MCF 10A (cell line): ENCODE results near the gene PRUNE2. TPM values are rescaled to one million over a fixed set of nuclear protein-coding genes. Genes with fewer than 3 reads are reported as not detected.
"Not testable (repeated sequence)": the region's sequence is repeated elsewhere in the genome, so short reads cannot be mapped to it uniquely, and the experiment has no call there.

Source experiments
- BruUV-seq: library from RNA; stranded (reverse); fragments of 400-500 nt; replicated peaks from 2 replicates; lab custom pipeline; 2021; lab: Mats Ljungman, UMichigan
- CTCF ChIA-PET: fragments of 300-600 bp; sonication (Branson Sonifier 250); formaldehyde crosslinking; extraction: SDS; loops from one replicate; lab custom pipeline; 2021; ENCODE audit warnings: antibody characterized with exemption, inconsistent platforms; lab: Yijun Ruan, JAX
- POLR2A ChIA-PET: fragments of 300-600, 350-650 bp; sonication (Branson Sonifier 250); formaldehyde crosslinking; extraction: SDS; loops from one replicate; lab custom pipeline; 2020; ENCODE audit warnings: antibody characterized with exemption, inconsistent platforms; lab: Yijun Ruan, JAX
- DNase-seq: peaks from one replicate; pipeline ENCODE4 v3.0.0-alpha.2; 2018; ENCODE audit not compliant: unreplicated experiment
- H3K27ac Mint-ChIP-seq: one replicate; pipeline ENCODE4 v1.8.0; 2022; ENCODE audit warnings: mild to moderate bottlenecking, low read depth, mixed read lengths; ENCODE audit not compliant: unreplicated experiment
- H3K27me3 Mint-ChIP-seq: one replicate; pipeline ENCODE4 v1.8.0; 2022; ENCODE audit warnings: mixed read lengths; ENCODE audit not compliant: insufficient read depth, unreplicated experiment
- H3K36me3 Mint-ChIP-seq: one replicate; pipeline ENCODE4 v1.8.0; 2022; ENCODE audit warnings: mild to moderate bottlenecking, moderate library complexity, mixed read lengths; ENCODE audit not compliant: insufficient read depth, unreplicated experiment
- H3K4me1 Mint-ChIP-seq: one replicate; pipeline ENCODE4 v1.8.0; 2022; ENCODE audit warnings: mixed read lengths; ENCODE audit not compliant: insufficient read depth, unreplicated experiment
- H3K4me3 Mint-ChIP-seq: one replicate; pipeline ENCODE4 v1.8.0; 2022; ENCODE audit warnings: mild to moderate bottlenecking, moderate library complexity, mixed read lengths; ENCODE audit not compliant: unreplicated experiment
- H3K9me3 Mint-ChIP-seq: one replicate; pipeline ENCODE4 v1.8.0; 2022; ENCODE audit warnings: mixed read lengths; ENCODE audit not compliant: unreplicated experiment
- intact Hi-C: fragments of 100-400 bp; cut with micrococcal nuclease; formaldehyde crosslinking; loops from 2 replicates; pipeline ENCODE4 v1.14.1; 2022
- total RNA-seq: library from RNA; stranded (reverse); gene quantifications from 2 replicates; pipeline ENCODE4 v1.2.3, GENCODE V29; 2022
- TF ChIP-seq, protein P1 (sequence below): fragments of 200-600 bp; IDR thresholded peaks from one replicate; pipeline ENCODE4 v1.8.0; 2022; ENCODE audit warnings: antibody characterized with exemption, mild to moderate bottlenecking; ENCODE audit not compliant: unreplicated experiment

PRUNE2 gene
- total RNA-seq, 1 experiment from 2014 or later, result 0.63 TPM

DNA sequence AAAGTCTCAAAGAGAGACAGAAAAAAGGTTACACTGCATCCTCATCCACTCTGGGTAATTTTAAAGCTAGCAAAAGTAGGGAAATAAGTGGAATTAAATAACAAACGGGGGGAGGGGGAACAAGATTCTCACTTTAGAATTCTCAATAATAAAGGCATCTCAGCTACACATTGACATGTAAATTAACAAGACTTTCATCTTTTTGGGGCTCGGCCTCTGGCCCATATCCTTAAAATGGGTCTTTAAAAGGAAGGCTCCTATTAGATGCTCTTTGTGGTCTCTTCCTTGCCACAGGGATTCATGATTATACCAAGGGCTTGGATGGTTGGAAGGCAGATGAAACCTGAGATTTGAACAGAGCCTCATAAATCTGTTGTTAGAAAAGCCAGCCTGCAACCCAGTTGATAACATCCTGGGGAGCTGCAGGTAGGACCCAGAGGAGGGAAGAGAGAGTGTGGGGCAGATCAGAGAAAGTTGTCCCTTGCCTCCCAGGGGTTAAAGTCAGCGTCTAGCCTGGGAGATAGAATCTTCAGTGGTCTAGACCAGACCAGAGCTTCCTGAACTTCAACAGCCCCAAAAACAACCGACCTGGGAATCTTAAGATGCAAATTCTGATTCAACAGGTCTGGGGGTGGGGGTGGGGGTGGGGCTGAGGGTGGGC lies 311.0 kb downstream of the PRUNE2 start:
- Mint-ChIP-seq H3K27ac (no peak overlapping the region), H3K27me3 (no peaks in the 10 kb centered on the region), H3K9me3 (no peaks in the 10 kb centered on the region), H3K36me3 (no peaks in the 10 kb centered on the region), H3K4me1 (no peaks in the 10 kb centered on the region), H3K4me3 (no peak overlapping the region)
- CTCF ChIA-PET, result interaction anchor here (0.6 kb wide), 1 partner anchor 46 kb away, joined by 3 read pairs; no protein-coding TSS in a partner anchor
- TF ChIP-seq, protein P1, sequence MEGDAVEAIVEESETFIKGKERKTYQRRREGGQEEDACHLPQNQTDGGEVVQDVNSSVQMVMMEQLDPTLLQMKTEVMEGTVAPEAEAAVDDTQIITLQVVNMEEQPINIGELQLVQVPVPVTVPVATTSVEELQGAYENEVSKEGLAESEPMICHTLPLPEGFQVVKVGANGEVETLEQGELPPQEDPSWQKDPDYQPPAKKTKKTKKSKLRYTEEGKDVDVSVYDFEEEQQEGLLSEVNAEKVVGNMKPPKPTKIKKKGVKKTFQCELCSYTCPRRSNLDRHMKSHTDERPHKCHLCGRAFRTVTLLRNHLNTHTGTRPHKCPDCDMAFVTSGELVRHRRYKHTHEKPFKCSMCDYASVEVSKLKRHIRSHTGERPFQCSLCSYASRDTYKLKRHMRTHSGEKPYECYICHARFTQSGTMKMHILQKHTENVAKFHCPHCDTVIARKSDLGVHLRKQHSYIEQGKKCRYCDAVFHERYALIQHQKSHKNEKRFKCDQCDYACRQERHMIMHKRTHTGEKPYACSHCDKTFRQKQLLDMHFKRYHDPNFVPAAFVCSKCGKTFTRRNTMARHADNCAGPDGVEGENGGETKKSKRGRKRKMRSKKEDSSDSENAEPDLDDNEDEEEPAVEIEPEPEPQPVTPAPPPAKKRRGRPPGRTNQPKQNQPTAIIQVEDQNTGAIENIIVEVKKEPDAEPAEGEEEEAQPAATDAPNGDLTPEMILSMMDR, result no peak
- POLR2A ChIA-PET, result interaction anchor here (1.2 kb wide), 1 partner anchor 9 kb away, joined by 3 read pairs; no protein-coding TSS in a partner anchor
- DNase-seq, result no peak
- BruUV-seq, result no TSS peak
- intact Hi-C loops, result no loop called here

DNA sequence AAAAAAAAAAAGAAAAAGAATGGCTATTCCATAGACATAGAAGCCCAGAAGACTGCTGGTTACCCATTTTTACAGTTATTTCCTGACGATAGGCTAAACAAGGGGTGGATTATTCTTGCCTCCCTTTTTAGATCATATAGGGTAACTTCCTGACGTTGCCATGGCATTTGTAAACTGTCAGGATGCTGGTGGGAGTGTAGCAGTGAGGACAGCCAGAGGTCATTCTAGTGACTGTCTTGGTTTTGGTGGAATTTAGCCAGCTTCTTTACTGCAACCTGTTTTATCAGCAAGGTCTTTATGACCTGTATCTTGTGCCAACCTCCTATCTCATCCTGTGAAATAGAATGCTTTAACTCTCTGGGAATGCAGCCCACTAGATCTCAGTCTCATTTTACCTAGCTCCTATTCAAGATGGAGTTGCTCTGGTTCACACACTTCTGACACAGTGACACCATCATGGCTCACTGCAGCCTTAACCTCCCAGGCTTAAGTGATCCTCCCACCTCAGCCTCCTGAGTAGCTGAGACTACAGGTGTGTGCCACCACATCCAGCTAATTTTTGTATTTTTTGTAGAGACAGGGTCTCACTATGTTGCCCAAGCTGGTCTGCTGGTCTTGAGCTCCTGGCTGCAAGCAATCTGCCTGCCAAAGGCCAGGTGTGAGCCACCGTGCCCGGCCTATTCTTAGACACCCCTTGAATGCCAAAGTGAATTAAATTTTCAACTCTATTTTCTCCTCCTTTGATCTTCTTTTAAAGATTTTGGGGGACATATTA lies 311.8 kb downstream of the PRUNE2 start:
- intact Hi-C loops, DNase-seq, H3K9me3 Mint-ChIP-seq, BruUV-seq, H3K27me3 Mint-ChIP-seq, H3K4me1 Mint-ChIP-seq, H3K36me3 Mint-ChIP-seq, H3K27ac Mint-ChIP-seq, H3K4me3 Mint-ChIP-seq: not testable (repeated sequence)
- ChIA-PET CTCF (interaction anchor here (0.6 kb wide), 1 partner anchor 46 kb away, joined by 3 read pairs; no protein-coding TSS in a partner anchor), POLR2A (interaction anchor here (1.2 kb wide), 1 partner anchor 9 kb away, joined by 3 read pairs; no protein-coding TSS in a partner anchor)

DNA sequence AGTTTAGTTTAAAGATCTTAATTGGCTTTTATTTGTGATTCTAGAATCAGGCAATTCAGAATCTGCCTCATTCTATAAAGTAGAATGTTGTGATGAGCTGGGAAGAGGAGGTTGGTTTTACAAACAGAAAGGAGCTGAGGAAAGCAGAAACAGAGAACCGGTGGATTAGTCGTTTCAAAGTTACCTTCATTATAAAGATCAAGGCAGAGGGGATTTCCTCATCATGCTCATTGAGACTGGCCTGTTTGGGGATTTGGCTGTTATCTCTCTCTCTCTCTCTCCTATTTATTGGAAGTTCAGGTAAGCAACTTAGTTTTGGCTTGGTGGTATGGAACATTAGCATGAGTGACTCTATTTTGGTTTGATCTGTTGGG lies 313.0 kb downstream of the PRUNE2 start:
- BruUV-seq, result no TSS peak
- Mint-ChIP-seq H3K27me3 (no peaks in the 10 kb centered on the region), H3K27ac (no peak overlapping the region), H3K36me3 (no peaks in the 10 kb centered on the region), H3K9me3 (no peaks in the 10 kb centered on the region), H3K4me3 (no peak overlapping the region), H3K4me1 (no peaks in the 10 kb centered on the region)
- ChIA-PET CTCF (interaction anchor here (0.6 to 1.4 kb wide), 2 partner anchors 66 to 170 kb away, joined by 3 to 4 read pairs; no protein-coding TSS in a partner anchor), POLR2A (no interaction called here)
- DNase-seq, result no peak
- intact Hi-C loops, result no loop called here
- TF ChIP-seq, protein P1, result no peak

DNA sequence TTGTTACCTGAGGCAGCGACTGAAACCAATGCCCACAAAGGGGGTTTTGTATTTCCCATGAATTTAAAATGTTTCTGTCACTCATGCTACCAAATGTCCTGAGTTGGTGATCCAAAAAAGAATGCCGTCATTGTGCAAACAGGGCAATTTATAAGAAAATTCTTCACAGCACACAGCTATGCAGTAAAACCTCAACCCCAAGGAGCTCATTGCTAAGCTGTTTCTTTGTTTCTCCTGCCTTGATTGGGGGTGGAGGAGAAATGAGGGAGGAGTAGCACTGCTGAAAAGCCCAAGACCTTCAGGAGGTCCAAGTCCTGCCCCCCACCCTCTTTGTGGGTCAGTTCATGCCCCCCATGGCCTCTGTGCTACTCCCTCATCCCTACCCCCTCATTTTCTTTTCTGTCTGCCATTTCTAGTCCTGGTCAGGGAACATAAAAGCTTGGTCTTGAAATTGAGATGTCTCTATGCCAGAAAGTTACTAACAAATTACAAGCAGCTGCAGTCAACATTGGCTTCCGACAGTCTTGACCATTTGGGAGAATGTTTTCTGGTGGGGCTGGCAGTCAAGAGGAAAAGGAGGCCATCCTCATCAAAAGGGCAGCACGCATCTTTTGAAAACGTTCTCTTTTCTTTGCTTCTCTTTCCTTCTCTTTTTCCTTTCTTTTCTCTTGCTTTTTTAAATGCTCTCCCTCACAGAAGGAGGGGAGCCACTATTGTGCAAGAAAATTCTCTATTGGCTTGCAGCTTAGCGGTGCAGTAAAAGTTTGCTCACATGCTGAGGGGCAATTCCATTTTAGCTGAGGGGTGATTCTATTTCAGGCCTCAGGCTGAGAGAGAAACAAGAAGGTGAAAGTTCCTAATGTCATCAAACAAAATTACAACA lies 313.6 kb downstream of the PRUNE2 start:
- TF ChIP-seq, protein P1, result no peak
- Mint-ChIP-seq H3K4me3 (no peak overlapping the region), H3K27ac (no peak overlapping the region), H3K27me3 (no peaks in the 10 kb centered on the region), H3K36me3 (no peaks in the 10 kb centered on the region), H3K4me1 (no peaks in the 10 kb centered on the region), H3K9me3 (no peaks in the 10 kb centered on the region)
- intact Hi-C loops, result no loop called here
- ChIA-PET POLR2A (interaction anchor here (0.6 to 0.7 kb wide), 2 partner anchors 21 to 28 kb away, joined by 3 to 4 read pairs; no protein-coding TSS in a partner anchor), CTCF (interaction anchor here (0.6 to 1.4 kb wide), 5 partner anchors 29 to 1412 kb away, joined by 3 to 4 read pairs (median 3); no protein-coding TSS in a partner anchor)
- BruUV-seq, result no TSS peak
- no peak for DNase-seq
